Stimulated activated CD4-positive, alpha-beta T cell treated with anti-CD3 and anti-CD28 coated beads, Interleukin-1b, Interleukin-23, amount 100 ng/mL, for 1 hour (primary cell): ENCODE data around the gene ORMDL3.
"Not testable (repeated sequence)": the region's sequence is repeated elsewhere in the genome, so short reads cannot be mapped to it uniquely, and the experiment has no call there.

Source experiments
- DNase-seq, 2 donors: peaks; one replicate each; pipeline ENCODE4 v3.0.0-alpha.2; 2020; ENCODE audit warnings: low read depth in 2 of 2

Gene ORMDL3

GRCh38 chr17:39925282-39926134 is 1.9 kb downstream of the ORMDL3 start:
- DNase-seq: no peak

DNA sequence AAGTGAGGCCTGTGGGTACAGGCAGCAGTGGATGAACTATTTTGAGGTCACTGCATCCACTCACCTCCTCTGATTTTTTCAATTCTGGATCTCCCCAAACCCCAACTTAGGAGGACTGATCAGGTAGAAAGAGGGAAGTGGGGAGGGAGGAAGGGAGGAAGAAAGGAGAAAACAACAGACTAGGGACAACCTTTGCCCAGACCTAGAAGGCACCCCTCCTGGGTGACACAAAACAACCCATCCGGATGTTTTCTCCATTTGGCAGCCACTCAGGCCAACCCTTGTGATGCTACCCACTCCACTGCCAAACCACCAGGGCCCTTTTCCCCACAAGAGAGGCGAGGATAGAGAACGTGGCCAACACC is 2.7 kb downstream of the ORMDL3 start:
- DNase-seq: no peak

DNA sequence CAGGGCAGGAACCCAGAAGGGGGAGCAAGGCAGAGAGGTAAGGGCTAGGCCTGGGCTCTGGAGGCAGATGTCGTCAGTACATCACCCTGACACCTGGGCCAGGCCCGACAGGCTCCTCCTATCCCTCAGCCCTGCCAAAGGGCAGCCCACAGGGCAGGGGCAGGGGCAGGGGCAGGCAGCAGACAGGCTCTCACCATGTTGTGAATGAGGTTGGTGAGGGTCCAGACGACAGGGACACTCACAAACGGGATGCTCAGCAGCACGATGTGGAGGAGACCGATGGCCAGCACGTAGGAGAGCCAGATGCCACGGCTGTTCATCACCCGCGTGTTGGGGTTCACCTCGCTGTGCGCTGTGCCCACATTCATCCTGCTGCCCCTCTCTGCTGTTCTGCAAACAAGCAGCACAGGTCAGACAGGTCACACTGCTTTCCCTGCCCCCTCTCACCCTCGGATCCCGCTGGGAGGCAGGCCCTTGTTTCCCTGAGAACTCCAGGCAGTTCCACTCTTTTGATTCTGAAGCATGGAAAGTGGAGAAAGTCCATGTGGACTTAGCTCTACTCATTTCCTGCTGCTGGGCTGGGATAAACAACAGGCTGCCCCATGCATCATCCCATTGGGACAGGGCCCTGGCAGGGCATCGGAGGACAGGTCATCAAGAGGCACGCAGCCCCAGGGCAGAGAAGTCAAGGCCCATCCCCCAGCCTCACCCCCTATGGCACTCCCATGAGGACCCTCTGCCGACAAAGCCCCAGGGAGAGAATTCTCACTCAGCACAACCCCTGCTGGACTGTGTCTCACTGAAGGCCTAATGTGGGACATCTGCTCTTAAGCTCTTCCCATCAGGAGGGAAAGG is 3.3 kb downstream of the ORMDL3 start:
- DNase-seq: no peak

GRCh38 chr17:39923230-39923629 is 4.2 kb downstream of the ORMDL3 start:
- no peak for DNase-seq

GRCh38 chr17:39922006-39922405 is 5.4 kb downstream of the ORMDL3 start:
- DNase-seq: no peak

DNA sequence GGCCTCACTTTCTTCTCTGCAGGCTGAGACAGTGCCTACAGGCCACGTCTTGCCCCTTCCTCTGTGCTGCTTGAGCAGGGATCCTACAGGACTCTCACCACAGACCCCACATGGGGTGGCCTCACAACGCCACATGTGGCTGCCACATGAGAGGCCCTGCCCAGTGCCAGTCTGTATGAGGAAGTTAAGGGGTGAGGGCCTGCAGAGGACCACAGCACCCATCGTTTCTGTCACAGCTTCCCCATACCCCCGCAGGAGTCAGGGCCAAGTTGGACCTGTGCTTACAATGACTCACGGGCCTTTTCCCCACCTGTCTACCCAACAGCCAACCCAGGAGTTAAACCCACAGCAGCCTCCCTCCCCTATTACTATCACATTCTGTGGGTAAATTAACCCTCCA is 6.1 kb downstream of the ORMDL3 start:
- DNase-seq: no peak

GRCh38 chr17:39920218-39921210 is 6.9 kb downstream of the ORMDL3 start:
- DNase-seq: no peak

DNA sequence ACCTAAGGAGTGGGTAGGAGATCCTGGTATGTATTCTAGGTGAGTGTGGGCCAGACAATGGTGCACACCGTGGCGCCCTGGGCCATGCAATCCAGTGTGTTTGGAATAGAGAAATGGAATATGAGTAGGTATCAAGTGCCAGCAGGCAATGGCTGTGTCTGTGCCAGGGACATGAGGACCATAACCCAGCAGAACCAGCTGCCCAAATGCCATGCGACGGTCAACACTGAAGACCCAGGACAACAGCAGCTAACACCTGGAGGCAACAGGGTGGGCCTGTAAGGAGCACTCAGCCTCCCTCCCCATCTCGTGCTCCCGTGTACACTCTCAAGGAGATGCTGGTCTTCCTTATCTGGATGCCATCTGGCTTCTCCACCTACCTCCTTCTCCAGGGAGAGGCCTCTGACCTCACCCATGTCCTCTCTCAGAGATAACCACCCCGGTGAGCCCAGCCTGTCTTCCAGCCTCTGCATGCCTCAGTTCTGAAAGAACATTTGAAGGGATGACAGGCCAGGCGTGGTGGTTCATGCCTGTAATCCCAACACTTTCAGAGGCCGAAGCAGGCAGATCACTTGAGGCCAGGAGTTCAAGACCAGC is 8.2 kb downstream of the ORMDL3 start:
- DNase-seq: no peak

DNA sequence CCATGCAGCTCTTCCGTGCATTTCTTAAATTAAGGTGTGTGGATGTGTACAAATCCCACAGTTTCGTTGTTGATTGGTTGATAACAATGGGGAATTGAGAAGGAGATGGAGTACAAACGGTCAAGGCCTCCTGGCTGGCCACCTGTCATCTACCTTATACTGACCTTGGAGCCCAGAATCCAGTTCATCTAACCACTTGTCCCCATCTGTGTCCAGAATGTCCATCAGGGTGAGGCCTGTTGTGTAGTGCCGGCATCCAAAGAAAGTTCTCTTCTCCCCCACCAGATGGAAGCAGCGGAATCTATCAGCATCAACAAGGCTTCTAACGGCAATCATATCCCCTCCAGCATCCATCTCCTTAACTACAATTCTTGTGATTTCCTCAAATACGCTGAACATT is 10.5 kb downstream of the ORMDL3 start:
- no peak for DNase-seq

- no peak for DNase-seq
Measured at GRCh38 chr17:39915559-39915958, 11.8 kb downstream of the ORMDL3 start.

DNA sequence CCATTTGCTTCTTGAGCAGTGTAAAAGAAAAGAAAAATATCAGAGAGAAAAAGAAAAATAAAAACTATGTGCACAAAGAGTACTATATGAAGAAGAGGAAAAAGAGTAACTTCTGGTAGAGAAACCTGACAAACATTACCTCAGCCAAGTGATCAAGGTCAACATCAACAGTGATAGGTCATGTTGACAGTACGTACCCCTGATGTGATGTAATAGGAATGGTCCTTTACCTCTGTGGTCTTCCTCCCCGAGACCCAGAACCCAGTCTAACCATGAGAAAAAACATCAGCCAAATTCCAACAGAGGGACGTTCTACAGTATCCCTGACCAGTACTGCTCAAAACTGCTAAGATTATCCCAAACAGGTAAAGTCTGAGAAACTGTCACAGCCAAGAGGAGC is 13.4 kb downstream of the ORMDL3 start:
- no peak for DNase-seq

DNA sequence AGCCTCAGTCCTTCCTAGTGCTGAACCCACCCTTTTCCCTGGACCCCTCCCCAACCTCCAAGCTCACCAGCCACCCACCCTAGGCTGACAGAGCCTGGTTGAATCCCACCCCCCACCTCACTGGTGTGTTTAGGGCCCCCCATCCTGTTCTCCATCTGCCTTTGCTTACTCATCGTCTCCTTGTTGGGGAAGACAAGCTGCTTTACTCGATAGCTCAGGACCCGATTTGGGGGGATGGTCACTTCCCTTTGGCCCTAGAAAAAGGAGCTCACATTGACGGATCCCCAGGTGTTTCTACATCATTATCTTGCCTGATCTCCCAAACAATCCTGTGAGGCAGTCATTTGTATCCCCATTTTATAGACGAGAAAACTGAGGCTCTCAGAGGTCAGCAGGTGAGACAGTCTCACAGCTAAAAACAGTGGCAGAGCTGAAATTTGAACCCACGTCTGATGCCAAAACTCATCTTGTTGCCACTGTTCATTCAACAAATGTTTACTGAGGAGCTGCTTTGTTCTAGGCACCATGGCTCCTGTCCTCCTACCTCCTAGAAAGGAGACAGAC is 18.5 kb downstream of the ORMDL3 start:
- DNase-seq: no peak

DNA sequence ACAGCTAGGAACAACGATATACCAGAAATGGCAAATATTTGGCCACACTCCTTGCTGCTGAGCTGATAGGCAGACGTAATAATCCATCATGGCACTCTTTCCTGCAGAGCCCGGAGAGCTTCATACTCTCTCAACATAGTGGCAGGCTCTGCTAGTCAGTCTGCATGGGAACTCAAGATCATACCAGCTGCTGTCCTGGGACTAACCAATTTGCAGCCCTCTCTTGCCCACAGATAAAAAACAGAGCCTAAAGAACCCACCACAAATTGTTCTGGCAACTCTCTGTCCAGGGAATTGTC is 22.5 kb downstream of the ORMDL3 start:
- no peak for DNase-seq

DNA sequence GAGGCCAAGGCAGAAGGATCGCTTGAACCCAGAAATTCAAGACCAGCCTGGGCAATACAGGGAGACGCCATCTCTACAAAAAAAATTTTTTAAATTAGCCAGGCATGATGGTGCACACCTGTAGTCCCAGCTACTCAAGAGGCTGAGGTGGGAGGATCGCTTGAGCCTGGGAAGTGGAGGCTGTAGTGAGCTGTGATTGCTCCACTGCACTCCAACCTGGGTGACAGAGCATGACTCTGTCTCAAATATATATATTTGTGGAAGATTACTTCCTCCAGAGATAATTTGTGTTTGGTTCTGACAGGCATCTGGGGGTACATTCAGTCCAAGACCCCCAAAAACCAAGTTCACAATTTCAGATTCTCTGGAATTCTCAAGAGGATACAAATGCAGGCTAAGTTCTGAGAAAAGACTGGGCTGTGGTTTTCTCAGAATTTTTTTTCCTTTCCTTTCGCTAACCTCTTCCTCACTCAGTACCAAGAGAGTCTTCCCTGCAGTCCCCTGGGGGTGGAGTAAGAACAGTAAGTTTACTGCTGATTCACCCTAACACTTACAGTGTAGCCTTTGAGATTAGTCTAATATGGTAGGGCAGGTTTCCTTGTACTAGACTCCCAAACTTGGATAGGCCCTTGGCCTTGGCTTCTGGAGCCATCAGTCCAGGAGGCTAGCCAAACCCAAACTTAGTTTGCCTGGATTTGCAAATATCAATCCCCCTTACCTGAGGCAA is 24.1 kb downstream of the ORMDL3 start:
- no peak for DNase-seq

DNA sequence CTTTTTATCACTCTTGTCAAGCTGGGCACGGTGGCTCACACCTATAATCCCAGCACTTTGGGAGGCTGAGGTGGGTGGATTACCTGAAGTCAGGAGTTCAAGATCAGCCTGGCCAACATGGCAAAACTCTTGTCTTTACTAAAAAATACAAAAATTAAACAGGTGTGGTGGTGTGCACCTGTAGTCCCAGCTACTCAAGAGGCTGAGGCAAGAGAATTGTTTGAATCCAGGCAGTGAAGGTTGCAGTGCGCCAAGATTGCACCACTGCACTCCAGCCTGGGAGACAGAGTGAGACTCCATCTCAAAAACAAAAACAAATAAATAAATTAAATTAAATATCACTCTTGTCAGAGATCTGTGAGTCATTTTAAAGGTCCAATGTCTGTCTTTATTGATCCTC is 25.4 kb downstream of the ORMDL3 start:
- DNase-seq: not testable (repeated sequence)

- no peak for DNase-seq
Measured at GRCh38 chr17:39899215-39899614, 28.2 kb downstream of the ORMDL3 start.

- DNase-seq: no peak
Measured at GRCh38 chr17:39898088-39898487, 29.3 kb downstream of the ORMDL3 start.

GRCh38 chr17:39894681-39895376 is 32.6 kb downstream of the ORMDL3 start:
- no peak for DNase-seq

DNA sequence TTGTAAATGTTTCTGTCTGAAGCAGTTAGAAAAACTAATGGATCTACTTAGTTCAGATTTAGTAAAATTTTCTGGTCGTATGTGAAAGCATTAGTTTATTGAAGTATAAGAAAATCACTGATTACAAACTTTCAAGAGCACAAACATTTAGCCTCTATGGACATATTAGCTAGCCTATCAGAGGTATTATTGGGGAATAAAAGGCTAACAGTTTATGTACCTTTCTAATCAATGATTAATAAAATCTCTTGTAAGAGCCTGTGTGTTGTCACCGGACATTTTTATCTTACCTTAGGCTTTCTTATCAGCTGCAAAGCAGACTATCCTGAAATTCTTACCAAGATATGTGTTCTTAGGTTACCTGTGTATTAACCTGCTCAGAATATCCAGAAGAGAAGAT is 38.2 kb downstream of the ORMDL3 start:
- no peak for DNase-seq

DNA sequence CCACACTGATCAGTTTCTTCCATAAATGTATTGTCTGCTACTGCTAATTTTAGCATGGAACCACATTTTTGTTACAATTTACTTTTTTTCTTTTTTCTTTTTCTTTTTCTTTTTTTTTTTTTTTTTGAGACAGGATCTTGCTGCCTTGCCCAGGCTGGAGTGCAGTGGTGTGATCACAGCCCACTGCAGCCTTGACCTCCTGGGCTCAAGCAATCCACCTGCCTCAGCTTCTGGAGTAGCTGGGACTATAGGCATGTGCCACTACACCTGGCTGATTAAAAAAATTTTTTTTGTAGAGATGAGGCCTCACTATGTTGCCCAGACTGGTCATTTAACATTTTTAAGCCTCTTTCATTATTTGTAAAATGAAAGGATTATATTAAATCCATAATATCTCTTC is 40.3 kb downstream of the ORMDL3 start:
- DNase-seq: no peak
